ENCODE results near the gene GPR55. TPM values are rescaled to one million over a fixed set of nuclear protein-coding genes. Genes with fewer than 3 reads are reported as not detected.

Gene GPR55
- total and polyA plus RNA-seq, 10 of the 15 experiments (the other 5 are each of a cell fraction or from before 2014, with no cell fraction given) = 2.1 to 30.1 (median 16.2) TPM

GRCh38 chr2:230944757-230945372 lies 19.8 kb upstream of the GPR55 start:
- H3K4me1 ChIP-seq (ENCODE audit: control insufficient read depth, insufficient read depth, low read length) = peaks cover 44% of the 10 kb centered on the region
- H3K79me2 ChIP-seq (ENCODE audit: control insufficient read depth, insufficient read depth, low read length) = peaks cover 60% of the 10 kb centered on the region
- ATAC-seq (peak; percentile 1), DNase-seq (ENCODE audit: low read depth, low spot score) (no peak), FAIRE-seq (no peak)
- no peaks in the 10 kb centered on the region for H3K27me3 ChIP-seq (replicated peaks in 1 of 2; ENCODE audit: control insufficient read depth in 2 of 2, insufficient read depth in 2 of 2, low read length in 1 of 2)
- WGBS (ENCODE audit: insufficient coverage, insufficient replicate concordance, low lambda C conversion rate, missing lambda C conversion rate) = 2% methylated on average over 21 of the region's 21 CpGs
- SMC1A ChIA-PET (ENCODE audit: uncharacterized antibody, unreplicated experiment) = interaction anchor here (0.6 to 21.6 kb wide), 4 partner anchors 8 to 40 kb away, joined by 3 to 411 read pairs (median 257); partner anchors contain the start of gene GPR55
- RAD21 ChIA-PET (ENCODE audit: unreplicated experiment) = interaction anchor here (0.8 to 22.2 kb wide), 7 partner anchors 18 to 40 kb away, joined by 3 to 400 read pairs (median 14); partner anchors contain the start of gene GPR55
- no peaks in the 10 kb centered on the region for H3K36me3 ChIP-seq (ENCODE audit: control insufficient read depth in 2 of 2, insufficient read depth in 2 of 2, low read length in 1 of 2)
- intact Hi-C loops (cut with micrococcal nuclease; ENCODE audit: unreplicated experiment) (loop anchor here (1.0 to 10.0 kb wide), 4 partner anchors 19 to 280 kb away; no protein-coding TSS in a partner anchor), in situ Hi-C loops (cut with MboI) (loop anchor here (5.0 kb wide), 1 partner anchor 42 kb away; no protein-coding TSS in a partner anchor)
- H3K9ac ChIP-seq (ENCODE audit: control insufficient read depth, insufficient read depth, low read length) = peak overlapping the region; percentile 94
- peak overlapping the region; percentile 85 for H3K4me3 ChIP-seq
- H3K27ac ChIP-seq (ENCODE audit: control insufficient read depth, insufficient read depth) = peak overlapping the region; percentile 99
- H4K20me1 ChIP-seq (ENCODE audit: control insufficient read depth, insufficient read depth) = no peaks in the 10 kb centered on the region
- H3K9me3 ChIP-seq (replicated peaks; ENCODE audit: control insufficient read depth, insufficient read depth, low read length) = no peaks in the 10 kb centered on the region
- H3K4me2 ChIP-seq (ENCODE audit: control insufficient read depth, insufficient read depth) = peak overlapping the region; percentile 87
- POLR2A ChIA-PET = interaction anchor here (0.7 to 17.2 kb wide), 5 partner anchors 13 to 39 kb away, joined by 3 to 192 read pairs (median 12); partner anchors contain the start of gene GPR55
- CTCF ChIA-PET = interaction anchor here (0.6 to 28.4 kb wide), 6 partner anchors 11 to 43 kb away, joined by 3 to 372 read pairs (median 40); partner anchors contain the start of gene GPR55
- BruUV-seq (replicated peaks) = no TSS peak
- 0 out of 2 replicates have a peak, but pooled peaks have one; percentile 14 for TF ChIP-seq GATAD2B (conservative IDR thresholded peaks at IDR 0.05; ENCODE audit: low read depth)
- TF ChIP-seq MTA3 (IDR thresholded peaks at IDR 0.05; ENCODE audit: borderline replicate concordance, low read length) = no peak
- TF ChIP-seq SIX5 (IDR thresholded peaks at IDR 0.05; ENCODE audit: low read depth, low read length, severe bottlenecking) = no peak
- TF ChIP-seq NBN (IDR thresholded peaks at IDR 0.05) = 0 out of 2 replicates have a peak, but pooled peaks have one; percentile 27
- TF ChIP-seq RELA (IDR thresholded peaks at IDR 0.05; ENCODE audit: borderline replicate concordance, partially characterized antibody) = no peak
- peak; percentile 10 for TF ChIP-seq HDAC6 (IDR thresholded peaks at IDR 0.05; ENCODE audit: unreplicated experiment)
- peak; percentile 64 for TF ChIP-seq MLLT1 (IDR thresholded peaks at IDR 0.05)
- peak; percentile 18 for TF ChIP-seq ZNF687 (IDR thresholded peaks at IDR 0.05)
- no peak for TF ChIP-seq SREBF2 (IDR thresholded peaks at IDR 0.05; ENCODE audit: low read length)
- no peak for TF ChIP-seq SIN3A (IDR thresholded peaks at IDR 0.05; ENCODE audit: low read depth, low read length)
- peak; percentile 87 for TF ChIP-seq YY1 (IDR thresholded peaks at IDR 0.05; ENCODE audit: low read depth, low read length)
- H2AFZ ChIP-seq (ENCODE audit: control insufficient read depth, low read depth, low read length) = no peak overlapping the region
